K562 treated with DMSO at 1 percent for 4 hours (cell line): ENCODE results near the gene SPATA13. TPM values are rescaled to one million over a fixed set of nuclear protein-coding genes. Genes with fewer than 3 reads are reported as not detected.

Experiments used
- total RNA-seq: library from RNA; unstranded; fragments of 300-600 nt; gene quantifications from 2 replicates; pipeline ENCODE4 v1.2.3, GENCODE V29; 2022; ENCODE audit not compliant: insufficient read depth

The SPATA13 gene
- not detected in 2 replicates for total RNA-seq

DNA sequence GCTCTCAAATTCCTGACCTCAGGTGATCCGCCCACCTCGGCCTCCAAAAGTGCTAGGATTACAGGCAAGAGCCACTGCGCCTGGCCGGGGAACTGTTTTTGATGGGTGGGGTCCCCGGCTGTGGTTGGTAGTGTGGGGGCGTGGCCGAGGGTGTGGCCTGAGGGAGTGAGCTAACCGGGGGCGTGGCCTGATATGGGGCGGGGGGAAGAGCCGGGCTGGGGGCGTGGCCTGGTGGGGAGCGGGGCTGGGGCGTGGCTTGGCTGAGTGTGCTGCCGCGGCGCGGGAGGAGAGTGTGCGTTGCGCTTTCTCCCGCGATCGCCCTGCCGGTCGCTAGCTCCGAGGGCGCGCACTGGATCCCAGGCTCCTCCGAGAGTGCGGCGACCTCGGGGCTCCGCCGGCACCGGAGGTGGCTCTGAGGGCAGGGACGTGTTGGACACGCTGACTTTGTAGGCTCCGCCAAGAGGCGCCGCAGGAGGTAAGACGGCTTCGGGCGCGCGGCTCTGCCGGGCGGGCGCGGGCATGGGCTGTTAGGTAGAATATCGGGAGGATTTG is at the start of gene SPATA13:
Gene SPATA13, plus strand, starts transcription at position 263 of the 552 bp plus-strand sequence. CDS start 62,210 bp downstream, outside the sequence.

DNA sequence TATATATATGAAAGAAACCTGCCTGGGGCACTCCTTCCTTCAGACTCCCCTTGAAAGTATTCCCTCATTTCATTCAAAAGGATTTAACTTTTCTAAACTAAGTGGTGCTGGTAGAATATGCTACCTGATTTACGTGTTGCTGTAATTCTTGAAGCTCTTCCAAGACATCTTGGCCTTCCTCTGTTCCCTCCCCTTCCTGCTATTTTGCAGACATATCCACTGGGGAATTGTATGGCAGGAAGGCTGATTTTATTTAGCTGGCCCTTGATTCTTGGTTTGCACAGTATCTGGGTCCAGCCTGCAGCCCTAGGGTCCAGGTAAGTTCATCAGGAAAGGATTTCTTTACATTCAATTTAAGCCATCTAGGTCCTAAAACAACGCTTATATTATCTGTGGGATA is 148.8 kb downstream of the SPATA13 start, which contains the start of gene C1QTNF9:
Gene C1QTNF9, plus strand, starts transcription at position 281 of the 400 bp plus-strand sequence. CDS start 6,424 bp downstream, outside the sequence.

Other genes with a start within 250 kb of the SPATA13 start
- not detected in 2 replicates for gene C1QTNF9, start 148.9 kb downstream of the SPATA13 start, total RNA-seq